ENCODE measurements around the gene TMEM179. TPM values are rescaled to one million over a fixed set of nuclear protein-coding genes. Genes with fewer than 3 reads are reported as not detected.

Gene TMEM179
- total RNA-seq, 4 donors from 2014 or later, result 1.1 to 10.5 (median 1.4) TPM; not detected in 1

GRCh38 chr14:104561632-104562495 is 42.7 kb downstream of the TMEM179 start:
- peaks cover 43% of the 10 kb centered on the region for H3K27me3 ChIP-seq
- in situ Hi-C loops (cut with MboI; ENCODE audit: low pct_ligation_motif_present in 1 of 4, low pct_unique_long_range_greater_than_20kb in 1 of 4, low sequenced_read_pairs in 3 of 4), result loop anchor here (25.0 kb wide), 1 partner anchor 425 kb away; the partner anchor contains the start of gene KIF26A (in 4 of the 4)

GRCh38 chr14:104561124-104561557 is 43.4 kb downstream of the TMEM179 start:
- DNase-seq, result no peak
- intact Hi-C loops (cut with DNase I; ENCODE audit: low total_unique reads), result loop anchor here (5.0 kb wide), 1 partner anchor 479 kb away; no protein-coding TSS in a partner anchor
- H3K36me3 ChIP-seq, result no peaks in the 10 kb centered on the region
- TF ChIP-seq EP300 (IDR thresholded peaks at IDR 0.05; ENCODE audit: low read depth) (no peak), CTCF (IDR thresholded peaks at IDR 0.05) (no peak), POLR2AphosphoS5 (IDR thresholded peaks at IDR 0.05) (no peak), POLR2A (IDR thresholded peaks at IDR 0.05) (no peak)
- H3K4me3 ChIP-seq, result no peak overlapping the region
- peaks cover 36% of the 10 kb centered on the region for H3K27me3 ChIP-seq
- in situ Hi-C loops (cut with MboI; ENCODE audit: low pct_ligation_motif_present in 1 of 4, low pct_unique_long_range_greater_than_20kb in 1 of 4, low sequenced_read_pairs in 3 of 4), result loop anchor here (25.0 kb wide), 1 partner anchor 424 kb away; the partner anchor contains the start of gene KIF26A (in 4 of the 4)
- H3K27ac ChIP-seq, result no peak overlapping the region
- H3K9me3 ChIP-seq, result no peaks in the 10 kb centered on the region
- H3K4me1 ChIP-seq, result peaks cover 0 to 6% (median 0%) of the 10 kb centered on the region in 4 donors
- WGBS, 2 donors (ENCODE audit: low coverage in 1 of 2), result 45% methylated on average over 17 of the region's 17 CpGs; no CpG with 5 or more reads in 1 of the 2 donors

More at GRCh38 chr14:104561632-104562495, 42.7 kb downstream of the TMEM179 start:
- H3K9me3 ChIP-seq, result no peaks in the 10 kb centered on the region
- no peak overlapping the region for H3K4me3 ChIP-seq
- 48 to 75% methylated on average over 5 to 23 of the region's 23 CpGs for WGBS, 2 donors (ENCODE audit: low coverage in 1 of 2)
- DNase-seq, result no peak
- intact Hi-C loops (cut with DNase I; ENCODE audit: low total_unique reads), result loop anchor here (2.0 to 5.0 kb wide), 2 partner anchors 419 to 480 kb away; no protein-coding TSS in a partner anchor
- H3K27ac ChIP-seq, result no peak overlapping the region
- TF ChIP-seq POLR2AphosphoS5 (IDR thresholded peaks at IDR 0.05) (no peak), CTCF (IDR thresholded peaks at IDR 0.05) (no peak), EP300 (IDR thresholded peaks at IDR 0.05; ENCODE audit: low read depth) (no peak), POLR2A (IDR thresholded peaks at IDR 0.05) (no peak)
- peaks cover 0 to 6% (median 0%) of the 10 kb centered on the region in 4 donors for H3K4me1 ChIP-seq
- H3K36me3 ChIP-seq, result no peaks in the 10 kb centered on the region

- 46% methylated on average over 3 of the region's 3 CpGs; no CpG with 5 or more reads in 1 of the 2 donors for whole genome bisulfite sequencing, 2 donors (ENCODE audit: low coverage in 1 of 2)
- in situ Hi-C loops (cut with MboI; ENCODE audit: low pct_ligation_motif_present in 1 of 4, low pct_unique_long_range_greater_than_20kb in 1 of 4, low sequenced_read_pairs in 3 of 4), result loop anchor here (25.0 kb wide), 1 partner anchor 423 kb away; the partner anchor contains the start of gene KIF26A (in 4 of the 4)
- TF ChIP-seq POLR2A (IDR thresholded peaks at IDR 0.05) (no peak), POLR2AphosphoS5 (IDR thresholded peaks at IDR 0.05) (no peak), CTCF (IDR thresholded peaks at IDR 0.05) (no peak), EP300 (IDR thresholded peaks at IDR 0.05; ENCODE audit: low read depth) (no peak)
- H3K36me3 ChIP-seq, result no peaks in the 10 kb centered on the region
- H3K27ac ChIP-seq, result no peak overlapping the region
- intact Hi-C loops (cut with DNase I; ENCODE audit: low total_unique reads), result loop anchor here (5.0 kb wide), 1 partner anchor 478 kb away; no protein-coding TSS in a partner anchor
- peaks cover 0 to 6% (median 0%) of the 10 kb centered on the region in 4 donors for H3K4me1 ChIP-seq
- no peak for DNase-seq
- peaks cover 31% of the 10 kb centered on the region for H3K27me3 ChIP-seq
- H3K4me3 ChIP-seq, result no peak overlapping the region
- no peaks in the 10 kb centered on the region for H3K9me3 ChIP-seq
These were observed 44.0 kb downstream of the TMEM179 start for GRCh38 chr14:104560586-104560945.
